ENCODE data around the gene RNF34. TPM values are rescaled to one million over a fixed set of nuclear protein-coding genes. Genes with fewer than 3 reads are reported as not detected.

The RNF34 gene
- total RNA-seq, 1 experiment from 2014 or later = 66.4 TPM

- H3K27ac Mint-ChIP-seq = peak overlapping the region in 2 of 3 experiments; percentile 35 to 46; a peak in 2 of 7 replicates
- Histone ChIP-seq H2BK20ac (ENCODE audit: low read depth, low read length, poor library complexity, severe bottlenecking) (no peak overlapping the region), H3K23ac (ENCODE audit: insufficient read length, low read depth, low read length) (no peak overlapping the region), H2AFZ (ENCODE audit: low read length) (no peak overlapping the region), H2BK5ac (ENCODE audit: insufficient read length, low read length) (no peak overlapping the region), H3K4ac (ENCODE audit: low read depth, low read length) (no peak overlapping the region), H3K9ac (ENCODE audit: extremely low read depth, insufficient read length, low read length) (no peak overlapping the region), H3K27ac (ENCODE audit: insufficient read length, low read depth, low read length) (no peak overlapping the region), H3K18ac (ENCODE audit: insufficient read length, low read depth, low read length) (no peak overlapping the region), H3K9me3 (ENCODE audit: control insufficient read depth, low read depth, low read length) (no peaks in the 10 kb centered on the region), H2BK15ac (ENCODE audit: low read depth, low read length) (no peak overlapping the region), H3T11ph (ENCODE audit: low read length) (no peak overlapping the region), H2BK120ac (ENCODE audit: low read depth, low read length, poor library complexity, severe bottlenecking) (no peak overlapping the region), H4K8ac (replicated peaks; ENCODE audit: insufficient read length, low read depth, low read length) (no peak overlapping the region), H4K20me1 (ENCODE audit: control insufficient read depth, insufficient read depth, insufficient read length) (no peaks in the 10 kb centered on the region), H3K27me3 (ENCODE audit: insufficient read depth, low read length) (no peaks in the 10 kb centered on the region), H2AK5ac (ENCODE audit: insufficient read length, low read length) (no peak overlapping the region), H3K79me2 (ENCODE audit: insufficient read depth, low read length) (no peaks in the 10 kb centered on the region), H4K5ac (ENCODE audit: insufficient read length, low read depth, low read length) (no peak overlapping the region), H2BK12ac (ENCODE audit: insufficient read length, low read depth, low read length) (no peak overlapping the region), H3K79me1 (ENCODE audit: insufficient read depth, low read depth, low read length, poor library complexity, severe bottlenecking) (no peaks in the 10 kb centered on the region), H3K23me2 (ENCODE audit: insufficient read length, low read depth, low read length, poor library complexity, severe bottlenecking) (no peaks in the 10 kb centered on the region), H3K4me2 (ENCODE audit: insufficient read depth, insufficient read length, low read length) (no peak overlapping the region), H4K91ac (ENCODE audit: insufficient read length, low read depth, low read length) (no peak overlapping the region), H3K14ac (ENCODE audit: insufficient read depth, low read length) (no peak overlapping the region), H3K4me1 (ENCODE audit: insufficient read depth, low read length) (no peaks in the 10 kb centered on the region), H3K56ac (ENCODE audit: insufficient read length, low read depth, low read length) (no peak overlapping the region)
- DNase-seq = no peak
- no CpG with 5 or more reads among the region's 11 CpGs for WGBS (ENCODE audit: extremely low coverage, insufficient read length, low lambda C conversion rate)
- H3K9me3 Mint-ChIP-seq = peaks cover 0 to 4% of the 10 kb centered on the region in 2 experiments; a peak in 2 of 5 replicates
- no peaks in the 10 kb centered on the region for H3K4me1 Mint-ChIP-seq
- H3K36me3 Mint-ChIP-seq (ENCODE audit: insufficient read depth in 1 of 3, low read depth in 3 of 3) = peaks cover 60 to 95% (median 90%) of the 10 kb centered on the region in 3 experiments
- no peak overlapping the region for H3K4me3 Mint-ChIP-seq
- no peak for TF ChIP-seq CTCF (conservative IDR thresholded peaks at IDR 0.05)
- no peaks in the 10 kb centered on the region for H3K27me3 Mint-ChIP-seq (ENCODE audit: low read depth)
Observed at GRCh38 chr12:121432740-121433480, 33.0 kb downstream of the RNF34 start.

Measured in H9 (cell line).